ENCODE data around the gene GNLY.

DNA sequence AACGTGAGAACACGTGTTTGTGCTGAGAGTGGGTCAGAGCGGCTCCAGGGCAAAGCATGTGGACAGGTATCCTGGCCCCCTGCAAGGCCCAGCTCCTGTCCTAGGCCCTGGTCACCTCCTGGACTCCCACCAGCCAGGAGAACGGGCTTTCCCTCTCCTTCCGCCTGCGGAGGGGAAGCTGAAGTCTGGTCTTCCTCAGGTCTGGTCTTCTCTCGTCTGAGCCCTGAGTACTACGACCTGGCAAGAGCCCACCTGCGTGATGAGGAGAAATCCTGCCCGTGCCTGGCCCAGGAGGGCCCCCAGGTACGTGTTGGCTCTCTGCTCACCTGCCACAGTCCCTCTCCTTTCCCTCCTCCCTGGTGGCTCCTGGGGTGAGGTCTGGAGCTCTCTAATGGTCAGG, 963 bp downstream of the GNLY start:
- TF ChIP-seq, protein P1, sequence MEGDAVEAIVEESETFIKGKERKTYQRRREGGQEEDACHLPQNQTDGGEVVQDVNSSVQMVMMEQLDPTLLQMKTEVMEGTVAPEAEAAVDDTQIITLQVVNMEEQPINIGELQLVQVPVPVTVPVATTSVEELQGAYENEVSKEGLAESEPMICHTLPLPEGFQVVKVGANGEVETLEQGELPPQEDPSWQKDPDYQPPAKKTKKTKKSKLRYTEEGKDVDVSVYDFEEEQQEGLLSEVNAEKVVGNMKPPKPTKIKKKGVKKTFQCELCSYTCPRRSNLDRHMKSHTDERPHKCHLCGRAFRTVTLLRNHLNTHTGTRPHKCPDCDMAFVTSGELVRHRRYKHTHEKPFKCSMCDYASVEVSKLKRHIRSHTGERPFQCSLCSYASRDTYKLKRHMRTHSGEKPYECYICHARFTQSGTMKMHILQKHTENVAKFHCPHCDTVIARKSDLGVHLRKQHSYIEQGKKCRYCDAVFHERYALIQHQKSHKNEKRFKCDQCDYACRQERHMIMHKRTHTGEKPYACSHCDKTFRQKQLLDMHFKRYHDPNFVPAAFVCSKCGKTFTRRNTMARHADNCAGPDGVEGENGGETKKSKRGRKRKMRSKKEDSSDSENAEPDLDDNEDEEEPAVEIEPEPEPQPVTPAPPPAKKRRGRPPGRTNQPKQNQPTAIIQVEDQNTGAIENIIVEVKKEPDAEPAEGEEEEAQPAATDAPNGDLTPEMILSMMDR (conservative IDR thresholded peaks at IDR 0.05 in 1 of 2, IDR thresholded peaks at IDR 0.05 in 1 of 2; ENCODE audit: extremely low read depth in 1 of 2, insufficient read depth in 1 of 2, low read depth in 1 of 2, low read length in 2 of 2), result no peak
- TF ChIP-seq EZH2 (IDR thresholded peaks at IDR 0.05; ENCODE audit: borderline replicate concordance, low read length), result no peak
